K562 (cell line): ENCODE measurements around the gene S100A4. TPM values are rescaled to one million over a fixed set of nuclear protein-coding genes. Genes with fewer than 3 reads are reported as not detected.

Experiments
- GATAD2A ChIP-seq: fragments of 450-650 bp; IDR thresholded peaks from 2 replicates; pipeline ENCODE4 v1.6.1; 2017
- POU5F1 ChIP-seq: fragments of 150-350 bp; IDR thresholded peaks from 2 replicates; pipeline ENCODE4 v1.6.1; 2014; ENCODE audit warnings: borderline replicate concordance, low read length, low read depth, mild to moderate bottlenecking; ENCODE audit not compliant: partially characterized antibody
- SUPT5H ChIP-seq: fragments of 450-650 bp; IDR thresholded peaks from 2 replicates; pipeline ENCODE4 v1.6.1; 2016
- ZKSCAN1 ChIP-seq: fragments of 150-350 bp; IDR thresholded peaks from 2 replicates; pipeline ENCODE4 v1.6.1; 2016; ENCODE audit warnings: low read depth, low read length
- ZNF224 ChIP-seq: sonication (generic); formaldehyde crosslinking; IDR thresholded peaks from 2 replicates; pipeline ENCODE4 v1.8.0; 2022; ENCODE audit warnings: mild to moderate bottlenecking, missing genetic modification reagents
- polyA plus RNA-seq, 8 experiments: library from polyadenylated mRNA; depleted of rRNA in 4 of 8; stranded (reverse) in 5 of 8; unstranded in 3 of 8; fragments of >200 nt; fragmentation: Nextera tagmentation in 2 of 8; fragmentation: Illumina TruSeq in 1 of 8; extraction: Ambion mirVana in 2 of 8; extraction: Trizol in 1 of 8; gene quantifications; 2 replicates each; pipeline versions ENCODE4 v1.2.1 to v1.2.3, GENCODE V29; 2011 to 2014; ENCODE audit warnings: inconsistent platforms in 1 of 8, missing spikeins in 1 of 8
- total RNA-seq, 7 experiments: library from RNA; depleted of rRNA in 6 of 7; stranded (reverse); fragments of >200 nt in 6 of 7; fragmentation: Illumina TruSeq in 2 of 7; extraction: Trizol in 2 of 7; gene quantifications; 2 replicates each; pipeline versions ENCODE4 v1.2.1 to v1.2.3, GENCODE V29; 2011 to 2021; ENCODE audit warnings: low replicate concordance in 1 of 7
- TF ChIP-seq, protein P1 (sequence below): fragments of 450-650 bp; formaldehyde crosslinking; IDR thresholded peaks from 2 replicates; pipeline ENCODE4 v1.4.0; 2020; ENCODE audit warnings: mild to moderate bottlenecking, moderate library complexity
- TF ChIP-seq, protein P2 (sequence below): IDR thresholded peaks from 3 replicates; pipeline ENCODE4 v1.6.1; 2011; ENCODE audit warnings: borderline replicate concordance, mild to moderate bottlenecking; ENCODE audit not compliant: insufficient read length, insufficient read depth
- TF ChIP-seq, protein P3 (sequence below): fragments of 250-450 bp; sonication (Bioruptor Pico); IDR thresholded peaks from 2 replicates; pipeline ENCODE4 v1.5.0; 2021; ENCODE audit warnings: mild to moderate bottlenecking, moderate library complexity
- TF ChIP-seq, protein P4 (sequence below), 2 experiments: fragments of 450-650 bp; IDR thresholded peaks; 2 replicates each; pipeline ENCODE4 v1.6.1; 2016; ENCODE audit warnings: mild to moderate bottlenecking in 2 of 2, borderline replicate concordance in 1 of 2, low read depth in 1 of 2, moderate library complexity in 1 of 2
- TF ChIP-seq, protein P5 (sequence below): fragments of 450-650 bp; IDR thresholded peaks from 2 replicates; pipeline ENCODE4 v1.6.1; 2016

S100A4 gene
- total and polyA plus RNA-seq, 9 of the 15 experiments (the other 6 are each of a cell fraction or from before 2014, with no cell fraction given): 3.7 to 20.1 (median 11.2) TPM

DNA sequence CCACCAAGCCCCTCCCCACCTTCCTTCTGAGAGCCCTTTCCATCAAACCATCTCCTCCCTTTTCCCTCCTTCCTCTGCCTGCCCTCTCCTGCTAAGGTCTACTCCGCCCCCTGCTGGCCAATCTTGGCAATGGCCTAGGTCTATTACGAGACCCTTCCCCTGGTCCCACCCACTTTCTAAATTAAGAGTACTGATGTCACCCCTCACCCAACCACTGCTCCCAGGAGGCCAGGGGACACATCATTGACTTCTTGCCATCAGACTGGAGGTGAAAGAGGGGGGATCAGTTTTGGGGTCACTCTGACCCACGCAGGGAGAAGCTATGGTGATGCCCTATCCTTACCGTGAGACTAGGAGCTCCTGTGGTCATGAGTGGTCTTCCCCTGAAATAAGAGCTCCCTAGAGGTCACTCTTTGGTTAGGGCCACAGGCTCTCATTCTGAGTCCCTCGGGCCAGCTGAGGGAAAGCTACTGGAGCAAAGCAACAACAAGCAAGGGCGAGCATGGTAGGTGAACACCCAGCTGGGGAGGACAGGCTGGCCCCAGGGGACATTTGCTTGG is 50.5 kb downstream of the S100A4 start (continued):
- TF ChIP-seq, protein P1, sequence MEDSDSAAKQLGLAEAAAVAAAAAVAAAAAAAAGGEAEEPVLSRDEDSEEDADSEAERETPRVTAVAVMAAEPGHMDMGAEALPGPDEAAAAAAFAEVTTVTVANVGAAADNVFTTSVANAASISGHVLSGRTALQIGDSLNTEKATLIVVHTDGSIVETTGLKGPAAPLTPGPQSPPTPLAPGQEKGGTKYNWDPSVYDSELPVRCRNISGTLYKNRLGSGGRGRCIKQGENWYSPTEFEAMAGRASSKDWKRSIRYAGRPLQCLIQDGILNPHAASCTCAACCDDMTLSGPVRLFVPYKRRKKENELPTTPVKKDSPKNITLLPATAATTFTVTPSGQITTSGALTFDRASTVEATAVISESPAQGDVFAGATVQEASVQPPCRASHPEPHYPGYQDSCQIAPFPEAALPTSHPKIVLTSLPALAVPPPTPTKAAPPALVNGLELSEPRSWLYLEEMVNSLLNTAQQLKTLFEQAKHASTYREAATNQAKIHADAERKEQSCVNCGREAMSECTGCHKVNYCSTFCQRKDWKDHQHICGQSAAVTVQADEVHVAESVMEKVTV (CRISPR knock-in tag): peak; percentile 86
- no peak for TF ChIP-seq ZKSCAN1
- TF ChIP-seq SUPT5H: no peak
- TF ChIP-seq GATAD2A: peak; percentile 32; the same call in 1 of the 2 replicates
- TF ChIP-seq, protein P2, sequence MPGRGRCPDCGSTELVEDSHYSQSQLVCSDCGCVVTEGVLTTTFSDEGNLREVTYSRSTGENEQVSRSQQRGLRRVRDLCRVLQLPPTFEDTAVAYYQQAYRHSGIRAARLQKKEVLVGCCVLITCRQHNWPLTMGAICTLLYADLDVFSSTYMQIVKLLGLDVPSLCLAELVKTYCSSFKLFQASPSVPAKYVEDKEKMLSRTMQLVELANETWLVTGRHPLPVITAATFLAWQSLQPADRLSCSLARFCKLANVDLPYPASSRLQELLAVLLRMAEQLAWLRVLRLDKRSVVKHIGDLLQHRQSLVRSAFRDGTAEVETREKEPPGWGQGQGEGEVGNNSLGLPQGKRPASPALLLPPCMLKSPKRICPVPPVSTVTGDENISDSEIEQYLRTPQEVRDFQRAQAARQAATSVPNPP: no peak
- TF ChIP-seq, protein P3, sequence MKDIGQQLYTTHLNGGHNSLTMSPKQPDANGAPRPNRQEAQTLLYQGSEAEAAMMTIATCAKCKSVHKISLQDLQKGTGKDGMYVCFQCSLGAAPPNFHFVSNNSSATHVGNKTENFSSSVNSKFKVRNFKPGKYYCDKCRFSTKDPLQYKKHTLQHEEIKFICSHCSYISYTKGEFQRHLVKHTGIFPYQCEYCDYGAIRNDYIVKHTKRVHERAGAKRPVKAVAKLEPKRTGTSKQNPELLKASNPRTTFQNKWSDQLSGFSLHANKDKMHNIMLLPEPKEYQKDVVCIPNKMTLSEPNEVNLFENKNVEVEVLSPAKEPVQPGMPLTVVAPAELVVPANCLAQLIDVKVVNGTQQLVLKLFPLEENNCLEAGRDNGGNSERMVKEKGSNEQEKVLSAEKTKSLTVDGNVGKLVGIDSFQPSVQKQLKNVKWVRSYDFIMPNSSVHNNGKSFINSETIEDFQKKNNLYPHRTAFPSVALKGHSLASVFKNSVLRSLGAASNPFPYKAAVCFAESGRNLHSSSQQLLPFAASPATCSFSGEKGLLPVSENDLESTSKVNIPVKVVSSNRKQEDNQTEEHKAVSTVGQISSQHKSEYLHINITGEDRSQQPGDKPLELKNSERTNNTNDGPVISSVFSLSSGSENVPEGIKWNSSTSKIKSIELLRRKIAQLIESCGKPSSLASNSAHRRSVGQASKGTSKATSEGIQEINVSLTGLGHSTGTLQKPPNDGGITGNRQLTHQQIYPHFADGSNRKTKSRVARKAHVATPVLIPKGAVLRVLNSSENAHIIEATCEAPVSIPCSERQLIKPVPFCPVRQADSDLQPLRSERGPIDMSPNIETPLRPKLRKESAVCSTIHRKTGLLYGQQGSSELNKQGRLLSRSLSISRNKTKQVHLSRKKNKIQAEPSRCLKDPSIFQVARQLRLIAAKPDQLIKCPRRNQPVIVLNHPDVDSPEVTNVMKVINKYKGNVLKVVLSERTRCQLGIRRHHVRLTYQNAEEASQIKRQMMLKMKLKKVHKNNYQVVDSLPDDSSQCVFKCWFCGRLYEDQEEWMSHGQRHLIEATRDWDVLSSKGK (CRISPR knock-in tag): no peak
- no peak for TF ChIP-seq ZNF224 (CRISPR knock-in tag)
- TF ChIP-seq, protein P4, sequence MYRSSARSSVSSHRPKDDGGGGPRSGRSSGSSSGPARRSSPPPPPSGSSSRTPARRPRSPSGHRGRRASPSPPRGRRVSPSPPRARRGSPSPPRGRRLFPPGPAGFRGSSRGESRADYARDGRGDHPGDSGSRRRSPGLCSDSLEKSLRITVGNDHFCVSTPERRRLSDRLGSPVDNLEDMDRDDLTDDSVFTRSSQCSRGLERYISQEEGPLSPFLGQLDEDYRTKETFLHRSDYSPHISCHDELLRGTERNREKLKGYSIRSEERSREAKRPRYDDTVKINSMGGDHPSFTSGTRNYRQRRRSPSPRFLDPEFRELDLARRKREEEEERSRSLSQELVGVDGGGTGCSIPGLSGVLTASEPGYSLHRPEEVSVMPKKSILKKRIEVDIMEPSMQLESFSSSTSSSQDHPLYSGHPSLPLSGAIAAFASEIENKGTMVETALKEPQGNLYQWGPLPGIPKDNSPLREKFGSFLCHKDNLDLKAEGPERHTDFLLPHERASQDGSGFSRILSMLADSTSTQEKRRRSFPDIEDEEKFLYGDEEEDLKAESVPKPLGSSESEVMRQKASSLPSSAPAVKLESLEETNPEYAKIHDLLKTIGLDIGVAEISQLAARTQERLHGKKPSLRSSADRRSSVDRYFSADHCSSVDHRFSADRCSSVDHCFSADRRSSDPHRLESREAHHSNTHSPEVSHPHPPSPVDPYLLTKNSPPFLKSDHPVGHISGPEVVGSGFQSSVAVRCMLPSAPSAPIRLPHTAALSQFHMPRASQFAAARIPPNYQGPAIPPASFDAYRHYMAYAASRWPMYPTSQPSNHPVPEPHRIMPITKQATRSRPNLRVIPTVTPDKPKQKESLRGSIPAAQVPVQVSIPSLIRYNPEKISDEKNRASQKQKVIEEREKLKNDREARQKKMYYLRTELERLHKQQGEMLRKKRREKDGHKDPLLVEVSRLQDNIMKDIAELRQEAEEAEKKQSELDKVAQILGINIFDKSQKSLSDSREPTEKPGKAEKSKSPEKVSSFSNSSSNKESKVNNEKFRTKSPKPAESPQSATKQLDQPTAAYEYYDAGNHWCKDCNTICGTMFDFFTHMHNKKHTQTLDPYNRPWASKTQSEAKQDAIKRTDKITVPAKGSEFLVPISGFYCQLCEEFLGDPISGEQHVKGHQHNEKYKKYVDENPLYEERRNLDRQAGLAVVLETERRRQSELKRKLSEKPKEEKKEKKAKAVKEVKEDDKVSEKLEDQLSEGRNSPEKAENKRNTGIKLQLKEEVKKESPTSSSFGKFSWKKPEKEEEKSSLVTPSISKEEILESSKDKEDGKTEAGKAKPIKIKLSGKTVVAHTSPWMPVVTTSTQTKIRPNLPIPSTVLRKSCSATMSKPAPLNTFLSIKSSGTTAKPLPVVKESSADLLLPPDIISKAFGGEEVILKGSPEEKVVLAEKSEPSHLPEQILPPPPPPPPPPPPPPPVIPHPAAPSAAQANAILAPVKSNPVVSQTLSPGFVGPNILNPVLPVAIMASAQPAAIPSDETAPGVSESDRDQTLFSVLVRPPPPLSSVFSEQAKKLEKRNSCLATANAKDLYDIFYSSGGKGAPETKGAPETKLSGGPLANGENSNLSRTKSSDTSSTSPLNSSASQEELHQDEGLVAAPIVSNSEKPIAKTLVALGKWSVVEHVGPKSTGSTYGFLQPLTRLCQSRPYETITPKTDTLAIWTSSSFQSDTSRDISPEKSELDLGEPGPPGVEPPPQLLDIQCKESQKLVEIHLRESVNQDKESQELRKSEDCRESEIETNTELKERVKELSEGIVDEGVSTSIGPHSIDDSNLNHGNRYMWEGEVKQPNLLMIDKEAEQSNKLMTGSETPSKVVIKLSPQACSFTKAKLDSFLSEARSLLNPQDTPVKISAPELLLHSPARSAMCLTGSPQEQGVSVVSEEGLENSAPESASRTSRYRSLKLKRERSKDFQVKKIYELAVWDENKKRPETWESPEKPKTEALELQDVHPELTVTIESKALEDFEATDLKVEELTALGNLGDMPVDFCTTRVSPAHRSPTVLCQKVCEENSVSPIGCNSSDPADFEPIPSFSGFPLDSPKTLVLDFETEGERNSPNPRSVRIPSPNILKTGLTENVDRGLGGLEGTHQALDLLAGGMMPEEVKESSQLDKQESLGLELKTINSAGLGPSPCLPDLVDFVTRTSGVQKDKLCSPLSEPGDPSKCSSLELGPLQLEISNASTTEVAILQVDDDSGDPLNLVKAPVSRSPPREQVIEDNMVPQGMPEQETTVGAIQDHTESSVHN (IDR thresholded peaks at IDR 0.05; ENCODE audit: borderline replicate concordance in 1 of 2, low read depth in 1 of 2): no peak
- TF ChIP-seq, protein P5, sequence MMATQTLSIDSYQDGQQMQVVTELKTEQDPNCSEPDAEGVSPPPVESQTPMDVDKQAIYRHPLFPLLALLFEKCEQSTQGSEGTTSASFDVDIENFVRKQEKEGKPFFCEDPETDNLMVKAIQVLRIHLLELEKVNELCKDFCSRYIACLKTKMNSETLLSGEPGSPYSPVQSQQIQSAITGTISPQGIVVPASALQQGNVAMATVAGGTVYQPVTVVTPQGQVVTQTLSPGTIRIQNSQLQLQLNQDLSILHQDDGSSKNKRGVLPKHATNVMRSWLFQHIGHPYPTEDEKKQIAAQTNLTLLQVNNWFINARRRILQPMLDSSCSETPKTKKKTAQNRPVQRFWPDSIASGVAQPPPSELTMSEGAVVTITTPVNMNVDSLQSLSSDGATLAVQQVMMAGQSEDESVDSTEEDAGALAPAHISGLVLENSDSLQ: peak; percentile 41
- TF ChIP-seq POU5F1: no peak
